HL-60 (cell line): Measurements from ENCODE around the gene ZNG1B.
"Not testable (repeated sequence)": the region's sequence is repeated elsewhere in the genome, so short reads cannot be mapped to it uniquely, and the experiment has no call there.

Source experiments
- POLR2AphosphoS5 ChIP-seq: IDR thresholded peaks from 2 replicates; pipeline ENCODE4 v1.6.1; 2012; ENCODE audit warnings: low read depth
- TF ChIP-seq, protein P1 (sequence below): IDR thresholded peaks from one replicate; pipeline ENCODE4 v1.5.1; 2011; ENCODE audit warnings: low read length, control low read depth, inconsistent platforms; ENCODE audit not compliant: insufficient read depth

DNA sequence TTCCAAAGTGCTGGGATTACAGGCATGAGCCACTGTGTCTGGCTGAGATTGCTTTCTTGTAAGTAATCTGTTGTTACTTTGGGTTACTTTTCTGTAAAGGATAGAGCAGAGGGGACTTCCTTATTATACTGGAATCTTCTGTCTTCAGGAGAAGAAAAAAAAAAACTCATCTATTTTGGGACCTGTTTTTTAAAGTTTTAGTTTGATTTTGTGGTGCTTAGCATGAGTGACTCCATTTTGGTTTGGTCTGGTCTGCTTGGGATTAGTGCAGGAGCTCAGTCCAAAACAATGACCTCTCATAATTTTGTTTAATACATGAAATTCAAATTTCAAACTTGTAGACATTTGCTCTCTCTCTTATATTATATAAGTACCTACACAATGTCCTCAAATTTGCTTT, 4.0 kb upstream of the ZNG1B start:
- TF ChIP-seq, protein P1, sequence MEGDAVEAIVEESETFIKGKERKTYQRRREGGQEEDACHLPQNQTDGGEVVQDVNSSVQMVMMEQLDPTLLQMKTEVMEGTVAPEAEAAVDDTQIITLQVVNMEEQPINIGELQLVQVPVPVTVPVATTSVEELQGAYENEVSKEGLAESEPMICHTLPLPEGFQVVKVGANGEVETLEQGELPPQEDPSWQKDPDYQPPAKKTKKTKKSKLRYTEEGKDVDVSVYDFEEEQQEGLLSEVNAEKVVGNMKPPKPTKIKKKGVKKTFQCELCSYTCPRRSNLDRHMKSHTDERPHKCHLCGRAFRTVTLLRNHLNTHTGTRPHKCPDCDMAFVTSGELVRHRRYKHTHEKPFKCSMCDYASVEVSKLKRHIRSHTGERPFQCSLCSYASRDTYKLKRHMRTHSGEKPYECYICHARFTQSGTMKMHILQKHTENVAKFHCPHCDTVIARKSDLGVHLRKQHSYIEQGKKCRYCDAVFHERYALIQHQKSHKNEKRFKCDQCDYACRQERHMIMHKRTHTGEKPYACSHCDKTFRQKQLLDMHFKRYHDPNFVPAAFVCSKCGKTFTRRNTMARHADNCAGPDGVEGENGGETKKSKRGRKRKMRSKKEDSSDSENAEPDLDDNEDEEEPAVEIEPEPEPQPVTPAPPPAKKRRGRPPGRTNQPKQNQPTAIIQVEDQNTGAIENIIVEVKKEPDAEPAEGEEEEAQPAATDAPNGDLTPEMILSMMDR: not testable (repeated sequence)
- TF ChIP-seq POLR2AphosphoS5: not testable (repeated sequence)
